HL-60 (cell line): Measurements from ENCODE around the gene MRPL49.

Experiments used
- CTCF ChIP-seq: IDR thresholded peaks from one replicate; pipeline ENCODE4 v1.5.1; 2011; ENCODE audit warnings: low read length, control low read depth, inconsistent platforms; ENCODE audit not compliant: insufficient read depth
- GABPA ChIP-seq: IDR thresholded peaks from 2 replicates; pipeline ENCODE4 v1.6.1; 2012; ENCODE audit warnings: low read depth
- POLR2AphosphoS5 ChIP-seq: IDR thresholded peaks from 2 replicates; pipeline ENCODE4 v1.6.1; 2012; ENCODE audit warnings: low read depth
- REST ChIP-seq: IDR thresholded peaks from 2 replicates; pipeline ENCODE4 v1.6.1; 2012; ENCODE audit warnings: low read depth; ENCODE audit not compliant: insufficient replicate concordance

- TF ChIP-seq REST (no peak), CTCF (no peak), POLR2AphosphoS5 (no peak; the same call in none of the 2 replicates), GABPA (no peak)
Measured at GRCh38 chr11:65128182-65129145, 6.3 kb downstream of the MRPL49 start.
